Right cardiac atrium (tissue), 5 donors: ENCODE results near the gene PRKCD. TPM values are rescaled to one million over a fixed set of nuclear protein-coding genes. Genes with fewer than 3 reads are reported as not detected.

Source experiments
- ATAC-seq, 2 donors: fragments of 200-7000 bp; cut with Tn5 transposase; one replicate each; pipeline versions ENCODE4 v1.8.0 to v1.9.1; 2020; ENCODE audit warnings: moderate library complexity in 2 of 2, mild to moderate bottlenecking in 1 of 2
- DNase-seq, 3 donors: peaks; one replicate each; pipeline ENCODE4 v3.0.0-alpha.2; 2020
- H3K27ac ChIP-seq: one replicate; pipeline ENCODE4 v1.5.1; 2013; ENCODE audit warnings: mild to moderate bottlenecking, low read length, control low read depth, moderate library complexity
- H3K27me3 ChIP-seq: one replicate; pipeline ENCODE4 v1.6.1; 2013; ENCODE audit not compliant: control insufficient read depth, insufficient read depth
- H3K4me1 ChIP-seq: one replicate; pipeline ENCODE4 v1.6.1; 2013; ENCODE audit warnings: low read length; ENCODE audit not compliant: control insufficient read depth, insufficient read depth
- H3K4me3 ChIP-seq: one replicate; pipeline ENCODE4 v1.5.1; 2013; ENCODE audit warnings: low read length, control low read depth
- H3K9me3 ChIP-seq: one replicate; pipeline ENCODE4 v1.6.1; 2013; ENCODE audit warnings: low read length; ENCODE audit not compliant: control insufficient read depth
- WGBS: extraction: QIAGEN DNeasy Blood & Tissue Kit; methylation state at CpG from one replicate; pipeline ENCODE4 v1.1.7; 2013; 5-methylcytosine and 5-hydroxymethylcytosine counted together
- intact Hi-C, 4 donors: fragments of 100-400 bp; cut with DNase I; formaldehyde crosslinking; loops; one replicate each; pipeline versions ENCODE4 v1.11.0 to v1.14.0; 2022 to 2023
- polyA plus RNA-seq: library from polyadenylated mRNA; stranded (reverse); fragments of 200-250 nt; gene quantifications from one replicate; pipeline ENCODE4 v1.2.3, GENCODE V29; 2013
- total RNA-seq, 4 donors: library from RNA; stranded (reverse); fragmentation: NEBNext Ultra II Directional; extraction: Animal tissue kit (Norgen Biotek cat#: 25700); gene quantifications; one replicate each; pipeline ENCODE4 v1.2.1, GENCODE V29; 2021
- donor health status: healthy with polysubstance abuse.
- donor health status: DM: no; HTN: yes; CAD: no.
- donor health status: DM: no; HTN: no; CAD: no.
- donor health status: DM: no; HTN: yes; CAD: no; lungs with severe emphysema.
- donor health status: DM: yes; HTN: yes; CAD: no.

Gene PRKCD
- total and polyA plus RNA-seq, 5 donors: 20.9 to 34.4 (median 28.4) TPM

DNA sequence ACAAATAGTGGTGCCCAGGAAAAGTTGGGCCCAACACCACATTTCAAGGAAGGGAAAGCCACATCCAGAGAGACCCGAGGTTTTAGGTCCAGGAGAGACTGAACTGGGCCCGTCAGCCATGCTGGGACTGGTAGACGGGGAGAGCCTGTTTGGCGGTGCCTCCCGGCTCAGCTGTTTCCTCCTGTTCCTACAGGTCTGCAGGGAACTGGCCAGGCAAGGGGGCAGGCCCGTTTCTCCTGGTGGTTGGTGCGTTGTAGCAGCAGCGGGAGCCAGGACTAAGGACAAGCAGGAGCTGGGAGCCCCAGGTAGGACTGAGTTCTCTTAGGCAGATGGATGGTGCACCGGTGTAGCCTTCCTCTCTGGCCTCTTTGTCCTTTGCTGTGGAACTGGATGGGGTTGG, 3.9 kb downstream of the PRKCD start:
- no peaks in the 10 kb centered on the region for H3K27me3 ChIP-seq
- ATAC-seq: no peak
- H3K9me3 ChIP-seq: no peaks in the 10 kb centered on the region
- intact Hi-C loops: loop anchor here in 1 of 4 donors (5.0 kb wide), 1 partner anchor 48 kb away; no protein-coding TSS in a partner anchor
- H3K4me3 ChIP-seq: no peak overlapping the region
- 73% methylated on average over 9 of the region's 9 CpGs for WGBS
- peaks cover 20% of the 10 kb centered on the region for H3K4me1 ChIP-seq
- H3K27ac ChIP-seq: no peak overlapping the region
- DNase-seq: no peak

DNA sequence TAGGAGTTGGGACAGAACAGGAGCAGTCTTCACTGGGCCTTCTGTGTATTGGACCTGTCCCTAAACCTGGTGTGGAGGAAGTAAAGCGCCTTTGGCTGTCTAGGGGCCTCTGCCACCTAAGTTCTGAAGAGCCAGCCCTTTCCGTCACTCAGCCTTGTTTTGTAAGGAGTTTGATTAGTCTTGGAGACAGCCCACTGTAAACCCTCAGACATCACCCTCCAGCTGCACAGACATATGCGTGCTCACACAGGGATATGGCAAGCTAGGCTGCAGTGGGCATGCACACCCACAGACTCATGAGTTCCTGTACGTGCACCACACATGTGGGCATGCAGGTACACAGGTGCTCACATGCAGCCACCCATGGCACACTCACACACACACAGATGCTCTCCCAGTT, 5.2 kb downstream of the PRKCD start:
- Histone ChIP-seq H3K9me3 (no peaks in the 10 kb centered on the region), H3K4me3 (no peak overlapping the region), H3K27ac (no peak overlapping the region), H3K4me1 (peaks cover 16% of the 10 kb centered on the region), H3K27me3 (no peaks in the 10 kb centered on the region)
- ATAC-seq (no peak), DNase-seq (no peak)
- 87% methylated on average over 4 of the region's 4 CpGs for WGBS
- intact Hi-C loops: no loop called here

DNA sequence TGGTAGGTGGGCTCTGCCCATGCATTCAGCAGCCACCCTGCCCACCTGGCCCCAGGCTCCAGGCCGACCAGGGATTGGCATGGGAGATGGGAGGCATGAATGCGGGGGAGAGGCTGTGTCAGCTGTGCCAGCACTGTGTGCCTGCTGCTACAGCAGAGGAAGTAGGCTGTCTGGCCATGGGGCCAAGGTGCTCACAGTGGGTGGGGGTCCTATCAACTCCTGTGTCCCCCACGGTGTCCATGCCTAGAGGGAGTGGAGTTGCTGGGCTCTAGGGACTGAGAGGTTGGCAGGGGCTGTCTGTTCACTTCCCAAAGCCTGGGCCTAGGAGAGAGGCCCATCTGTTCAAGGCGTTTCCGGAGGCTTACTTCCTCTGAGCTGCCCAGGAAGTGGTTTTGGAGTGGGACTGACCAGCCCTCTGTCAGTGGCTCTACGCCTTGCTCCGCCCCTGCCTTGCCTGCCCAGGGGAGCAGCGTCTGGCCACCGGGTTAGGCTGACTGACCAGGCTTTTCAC, 5.8 kb downstream of the PRKCD start:
- WGBS: 35% methylated on average over 9 of the region's 9 CpGs
- H3K4me3 ChIP-seq: no peak overlapping the region
- peaks cover 16% of the 10 kb centered on the region for H3K4me1 ChIP-seq
- peak overlapping the region; percentile 26 for H3K27ac ChIP-seq
- intact Hi-C loops: no loop called here
- H3K9me3 ChIP-seq: no peaks in the 10 kb centered on the region
- peak; percentile 82 to 92 (median 91) for DNase-seq
- ATAC-seq: peak; percentile 84
- no peaks in the 10 kb centered on the region for H3K27me3 ChIP-seq

DNA sequence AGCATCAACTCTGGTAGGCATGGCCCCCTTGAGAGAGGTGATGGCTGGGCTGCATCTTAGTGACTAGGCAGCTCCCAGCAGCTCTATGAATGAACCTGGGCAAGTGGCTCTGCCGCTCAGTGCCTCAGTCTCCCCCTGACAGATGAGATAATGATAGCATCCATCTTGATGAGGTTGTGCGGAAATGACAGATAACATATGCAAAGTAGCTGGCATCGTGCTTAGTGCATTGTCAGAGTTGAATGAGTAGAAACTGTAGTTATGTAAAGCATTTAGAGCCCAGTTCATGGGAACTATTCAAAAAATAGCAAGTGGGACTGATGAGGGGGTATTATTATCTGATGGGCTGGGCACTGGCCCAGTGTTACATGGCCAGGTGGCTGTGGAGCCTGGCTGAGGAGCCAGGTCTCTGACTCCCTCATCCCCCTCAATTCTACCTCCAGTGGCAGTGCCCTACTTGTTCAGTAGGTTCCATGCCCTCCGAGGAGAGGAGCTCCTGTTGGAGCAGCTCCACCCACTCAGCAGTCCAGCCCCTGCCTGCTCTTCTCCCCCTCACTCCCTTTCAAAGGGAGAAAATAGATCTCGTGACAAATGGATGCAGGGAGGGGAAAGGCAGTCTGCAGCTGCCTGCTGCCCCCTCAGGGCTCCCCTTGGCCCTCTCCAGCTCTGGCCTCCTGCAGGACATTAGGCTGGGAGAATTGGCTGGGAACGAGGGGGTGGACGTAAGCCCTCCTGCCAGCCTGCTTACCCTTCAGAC, 6.6 kb downstream of the PRKCD start:
- 77% methylated on average over 7 of the region's 7 CpGs for WGBS
- no peak for ATAC-seq
- H3K27me3 ChIP-seq: no peaks in the 10 kb centered on the region
- H3K9me3 ChIP-seq: no peaks in the 10 kb centered on the region
- no peak overlapping the region for H3K27ac ChIP-seq
- no peak overlapping the region for H3K4me3 ChIP-seq
- intact Hi-C loops: no loop called here
- DNase-seq: no peak
- H3K4me1 ChIP-seq: peaks cover 12% of the 10 kb centered on the region

DNA sequence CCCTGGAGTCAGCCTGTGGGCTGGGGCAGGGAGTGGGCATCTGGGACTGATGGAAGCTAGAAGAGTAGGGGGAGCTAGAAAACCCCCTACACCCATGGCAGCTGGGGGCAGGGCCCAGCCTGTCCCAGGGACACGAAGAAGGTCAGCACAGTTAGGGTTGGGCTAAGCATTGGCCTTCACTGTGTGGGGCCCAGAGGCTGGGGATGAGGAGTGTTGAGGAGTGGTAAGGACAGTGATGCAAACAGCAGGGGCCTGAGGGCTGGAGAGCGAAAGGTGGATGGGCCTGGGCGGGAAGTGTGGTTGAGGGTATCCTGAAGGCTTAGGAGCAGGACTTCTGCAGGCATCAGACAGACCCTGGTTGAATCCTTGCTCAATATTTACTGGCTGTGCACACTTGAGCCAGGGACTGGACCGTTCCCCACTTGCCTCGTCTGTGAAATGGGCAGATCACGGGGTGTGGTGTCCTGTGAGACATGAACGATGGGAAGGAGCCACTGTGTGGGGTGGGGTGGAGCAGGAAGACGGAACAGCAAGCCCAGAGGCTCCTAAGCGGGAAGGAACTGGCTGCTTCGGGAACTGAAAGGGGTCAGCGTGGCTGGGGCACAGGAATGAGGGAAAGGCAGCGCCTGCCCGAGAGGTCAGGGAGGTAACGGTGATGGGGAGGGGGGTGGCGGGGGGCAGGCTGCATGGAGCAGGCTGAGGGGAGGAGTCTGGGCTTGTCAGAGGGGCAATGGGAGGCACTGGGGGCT, 7.3 kb downstream of the PRKCD start:
- DNase-seq: peak in 2 of 3 donors; percentile 49 to 81
- no peak overlapping the region for H3K27ac ChIP-seq

DNA sequence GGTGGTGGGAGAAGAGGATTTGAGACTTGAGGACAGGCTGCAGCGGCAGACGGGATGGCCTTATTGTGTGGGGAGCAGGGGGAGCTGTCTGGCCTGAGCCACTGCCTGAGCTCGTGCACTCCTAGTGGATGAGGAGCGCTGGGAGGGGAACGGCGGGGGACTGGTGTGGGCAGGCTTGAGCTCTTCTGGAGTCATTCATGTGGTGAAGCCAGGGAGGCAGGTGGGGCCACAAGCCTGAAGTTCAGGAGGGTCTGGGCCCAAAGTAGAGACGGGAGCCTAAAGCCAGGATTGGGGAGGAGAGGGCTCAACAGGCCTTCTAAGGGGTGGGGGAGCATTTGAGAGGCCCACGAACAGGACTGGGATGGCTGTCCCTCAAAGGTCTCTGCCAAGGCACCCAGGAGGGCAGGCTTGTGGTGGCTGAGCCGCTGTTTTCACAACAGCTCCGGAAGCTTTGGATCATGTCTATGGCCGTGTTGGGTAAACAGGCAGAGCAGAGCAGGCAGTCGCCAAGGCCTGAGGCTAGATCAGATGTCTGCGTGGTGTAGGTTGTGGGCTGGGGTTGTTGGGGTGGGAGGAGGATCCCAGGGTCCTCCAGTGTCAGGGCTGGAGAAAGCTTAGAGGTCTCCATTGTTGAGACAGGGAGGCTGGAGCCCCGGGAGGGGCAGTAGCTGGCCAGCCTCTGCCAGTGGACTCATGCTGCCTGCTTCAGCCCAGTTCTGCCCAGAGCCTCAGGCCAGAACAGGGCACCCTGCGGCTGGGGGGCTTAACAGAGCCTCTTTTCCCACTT, 8.2 kb downstream of the PRKCD start:
- 78% methylated on average over 15 of the region's 15 CpGs for WGBS
- Histone ChIP-seq H3K9me3 (no peaks in the 10 kb centered on the region), H3K27me3 (no peaks in the 10 kb centered on the region), H3K27ac (no peak overlapping the region), H3K4me1 (peaks cover 7% of the 10 kb centered on the region), H3K4me3 (no peak overlapping the region)
- no peak for DNase-seq
- ATAC-seq: no peak
- intact Hi-C loops: no loop called here

More for the DNA sequence above, 7.3 kb downstream of the PRKCD start:
- H3K4me3 ChIP-seq: no peak overlapping the region
- 84% methylated on average over 15 of the region's 15 CpGs for WGBS
- H3K9me3 ChIP-seq: no peaks in the 10 kb centered on the region
- ATAC-seq: peak in 1 of 2 donors; percentile 4
- H3K4me1 ChIP-seq: peaks cover 7% of the 10 kb centered on the region
- H3K27me3 ChIP-seq: no peaks in the 10 kb centered on the region
- intact Hi-C loops: no loop called here

DNA sequence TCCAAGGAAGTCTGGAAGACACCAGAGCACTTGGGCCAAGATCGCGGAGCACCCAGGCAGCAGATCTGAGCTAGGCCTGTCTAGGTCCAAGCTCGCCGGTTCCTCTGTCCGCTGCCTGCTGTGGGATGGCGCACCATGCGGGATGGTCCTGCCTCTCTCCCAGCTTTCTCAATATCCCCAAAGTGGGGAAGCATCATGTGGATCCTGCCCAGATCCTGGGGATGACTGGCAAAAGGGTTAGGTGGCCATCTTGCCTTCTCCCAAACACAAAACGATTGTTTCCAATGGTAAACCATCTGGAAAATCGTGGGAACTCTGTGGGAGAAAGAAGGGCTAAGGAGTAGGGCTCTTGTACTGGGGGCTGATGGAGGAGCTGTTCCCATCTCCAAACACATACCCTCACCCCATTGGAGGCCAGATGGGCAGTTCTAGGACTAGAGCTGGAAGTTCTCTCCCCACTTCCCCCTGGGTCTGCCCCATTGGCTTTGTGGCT, 8.9 kb downstream of the PRKCD start:
- no peaks in the 10 kb centered on the region for H3K9me3 ChIP-seq
- DNase-seq (no peak), ATAC-seq (no peak)
- H3K27me3 ChIP-seq: no peaks in the 10 kb centered on the region
- no peak overlapping the region for H3K27ac ChIP-seq
- 92% methylated on average over 9 of the region's 9 CpGs for WGBS
- no peak overlapping the region for H3K4me3 ChIP-seq
- intact Hi-C loops: no loop called here
- peaks cover 7% of the 10 kb centered on the region for H3K4me1 ChIP-seq

DNA sequence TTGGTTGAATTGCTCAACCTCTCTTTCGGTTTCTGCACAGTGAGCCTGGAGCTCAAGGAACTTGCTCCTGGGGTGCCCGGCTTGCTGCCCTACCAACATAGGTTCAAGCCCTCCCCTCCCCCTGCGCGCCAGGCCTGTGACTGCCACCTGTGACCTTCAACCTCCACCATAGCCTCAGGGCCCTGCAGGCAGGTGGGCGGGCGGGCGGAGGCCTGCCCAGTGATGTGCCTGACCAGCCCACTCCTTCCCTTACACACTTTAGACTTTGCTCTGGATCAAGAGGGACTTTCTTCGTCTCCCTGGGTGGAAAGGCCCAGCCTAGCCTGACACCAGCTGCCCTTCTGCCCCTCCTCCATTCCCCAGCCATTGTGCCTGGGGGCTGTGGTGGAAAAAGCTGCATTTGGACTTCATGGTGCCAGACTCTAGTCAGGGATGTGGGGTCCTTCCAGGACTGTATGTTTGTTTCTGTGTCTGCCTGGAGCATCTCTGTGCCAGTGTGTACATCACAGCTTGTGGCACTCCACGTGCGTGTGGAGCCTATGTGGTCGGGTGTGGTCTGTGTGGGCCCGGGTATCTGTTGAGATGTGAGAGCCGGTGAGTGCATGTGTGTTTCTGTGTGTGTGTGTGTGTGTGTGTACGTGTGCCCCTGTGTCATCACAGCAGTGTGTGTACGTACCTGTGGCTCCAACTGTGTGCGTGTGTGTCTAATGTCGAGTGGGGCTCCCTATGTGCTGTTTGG, 9.5 kb downstream of the PRKCD start:
- ATAC-seq (no peak), DNase-seq (peak in 1 of 3 donors; percentile 71)
- Histone ChIP-seq H3K27ac (no peak overlapping the region), H3K27me3 (no peaks in the 10 kb centered on the region), H3K4me1 (peaks cover 7% of the 10 kb centered on the region), H3K4me3 (no peak overlapping the region), H3K9me3 (no peaks in the 10 kb centered on the region)
- WGBS: 76% methylated on average over 17 of the region's 17 CpGs
- intact Hi-C loops: no loop called here

DNA sequence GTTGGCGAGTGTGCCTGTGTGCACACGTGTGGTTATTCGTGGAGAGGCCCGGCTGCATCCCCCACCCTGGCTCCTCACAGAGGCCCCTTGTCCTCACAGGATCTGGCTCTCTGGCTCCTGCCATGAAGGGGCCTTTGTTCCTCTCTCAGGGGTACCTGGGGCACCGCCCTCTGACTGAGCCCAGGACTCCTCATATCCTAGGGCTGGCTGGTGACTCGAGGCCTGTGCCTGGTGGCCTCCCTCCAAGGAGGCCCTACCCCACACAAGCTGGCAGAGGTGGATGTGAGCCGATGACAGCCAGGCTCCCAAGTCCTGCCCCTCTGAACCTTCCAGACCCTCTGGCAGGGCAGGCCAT, 10.0 kb downstream of the PRKCD start:
- WGBS: 68% methylated on average over 7 of the region's 7 CpGs
- no peak overlapping the region for H3K4me3 ChIP-seq
- DNase-seq: no peak
- H3K4me1 ChIP-seq: peaks cover 7% of the 10 kb centered on the region
- H3K9me3 ChIP-seq: no peaks in the 10 kb centered on the region
- no peak overlapping the region for H3K27ac ChIP-seq
- no peak for ATAC-seq
- intact Hi-C loops: no loop called here
- no peaks in the 10 kb centered on the region for H3K27me3 ChIP-seq

DNA sequence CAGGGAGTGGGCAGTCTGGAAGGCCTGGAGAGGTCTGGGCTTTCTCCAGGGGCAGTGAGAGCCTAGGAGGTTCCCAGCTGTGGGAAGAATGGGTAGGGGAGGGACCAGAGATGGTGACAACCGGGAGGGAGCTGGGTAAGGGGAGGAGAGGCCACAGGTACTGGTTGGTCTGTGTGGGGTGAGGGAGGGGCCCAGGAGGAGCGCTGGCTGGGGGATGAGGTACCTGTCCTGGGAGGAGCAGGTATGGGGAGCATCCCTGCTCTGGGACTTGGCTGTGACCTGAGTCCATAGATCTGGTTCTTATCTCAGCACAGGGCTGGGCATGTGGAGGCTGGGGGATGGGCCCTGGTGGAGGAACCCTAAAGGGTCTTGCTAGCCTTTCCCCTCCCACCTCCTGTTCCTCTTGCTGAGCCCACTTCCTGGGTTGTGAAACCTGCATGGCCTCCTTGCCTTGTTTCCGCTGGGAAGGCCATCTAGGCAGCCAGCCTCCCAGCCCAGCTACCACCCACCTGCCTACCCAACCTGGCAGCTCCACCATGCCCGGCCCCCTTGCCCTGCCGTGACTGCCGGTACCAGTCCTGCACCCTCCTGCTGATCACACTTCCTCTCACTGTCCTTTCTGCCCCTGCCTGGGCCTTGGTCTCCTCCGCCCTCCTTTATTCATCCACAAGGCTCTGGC, 11.0 kb downstream of the PRKCD start:
- no peak for DNase-seq
- WGBS: 78% methylated on average over 7 of the region's 7 CpGs
- Histone ChIP-seq H3K27me3 (no peaks in the 10 kb centered on the region), H3K4me3 (no peak overlapping the region), H3K9me3 (no peaks in the 10 kb centered on the region), H3K27ac (no peak overlapping the region), H3K4me1 (no peaks in the 10 kb centered on the region)
- no peak for ATAC-seq
- intact Hi-C loops: no loop called here
